IMR-90 (cell line): Measurements from ENCODE around the gene GMFB.

ENCODE experiments used
- CEBPB ChIP-seq: IDR thresholded peaks from 2 replicates; pipeline ENCODE4 v1.6.1; 2012; ENCODE audit warnings: low read depth, low read length, improper control_type of control experiment
- MAFK ChIP-seq: IDR thresholded peaks from 2 replicates; pipeline ENCODE4 v1.6.1; 2012; ENCODE audit warnings: low read depth, low read length, improper control_type of control experiment
- NFE2L2 ChIP-seq: fragments of 150-350 bp; IDR thresholded peaks from 2 replicates; pipeline ENCODE4 v1.6.1; 2016; ENCODE audit warnings: low read depth, mild to moderate bottlenecking, low read length
- POLR2A ChIP-seq: IDR thresholded peaks from 2 replicates; pipeline ENCODE4 v1.6.1; 2012; ENCODE audit warnings: mild to moderate bottlenecking, low read depth, low read length
- RFX5 ChIP-seq: IDR thresholded peaks from 2 replicates; pipeline ENCODE4 v1.8.0; 2012; ENCODE audit warnings: low read depth, mild to moderate bottlenecking, low read length, moderate library complexity
- TF ChIP-seq, protein P1 (sequence below): conservative IDR thresholded peaks from 2 replicates; pipeline ENCODE4 v1.5.1; 2012; ENCODE audit warnings: mild to moderate bottlenecking, low read depth, low read length, improper control_type of control experiment
- TF ChIP-seq, protein P2 (sequence below): fragments of 150-350 bp; IDR thresholded peaks from 2 replicates; pipeline ENCODE4 v1.6.1; 2016; ENCODE audit warnings: low read depth, mild to moderate bottlenecking, low read length, moderate library complexity, borderline replicate concordance

DNA sequence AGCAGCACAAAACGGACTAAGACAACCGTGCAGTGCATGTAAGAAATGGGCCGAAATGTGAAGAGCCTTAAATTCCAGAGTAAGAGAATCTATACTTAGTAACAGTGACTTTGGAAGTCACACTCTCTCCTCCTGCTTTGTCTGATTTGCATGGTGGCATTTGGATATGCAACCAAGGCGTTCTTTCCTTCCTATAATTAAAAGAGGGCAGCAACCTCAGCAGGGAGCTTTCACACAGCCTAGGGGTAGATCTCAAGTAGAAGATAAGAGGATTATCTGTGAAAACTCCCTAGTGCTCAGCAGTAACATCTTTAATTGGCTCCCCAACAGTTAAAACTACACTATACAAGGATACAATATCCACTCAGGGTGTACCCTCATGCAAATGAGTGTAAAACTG lies 16.5 kb downstream of the GMFB start:
- TF ChIP-seq, protein P1, sequence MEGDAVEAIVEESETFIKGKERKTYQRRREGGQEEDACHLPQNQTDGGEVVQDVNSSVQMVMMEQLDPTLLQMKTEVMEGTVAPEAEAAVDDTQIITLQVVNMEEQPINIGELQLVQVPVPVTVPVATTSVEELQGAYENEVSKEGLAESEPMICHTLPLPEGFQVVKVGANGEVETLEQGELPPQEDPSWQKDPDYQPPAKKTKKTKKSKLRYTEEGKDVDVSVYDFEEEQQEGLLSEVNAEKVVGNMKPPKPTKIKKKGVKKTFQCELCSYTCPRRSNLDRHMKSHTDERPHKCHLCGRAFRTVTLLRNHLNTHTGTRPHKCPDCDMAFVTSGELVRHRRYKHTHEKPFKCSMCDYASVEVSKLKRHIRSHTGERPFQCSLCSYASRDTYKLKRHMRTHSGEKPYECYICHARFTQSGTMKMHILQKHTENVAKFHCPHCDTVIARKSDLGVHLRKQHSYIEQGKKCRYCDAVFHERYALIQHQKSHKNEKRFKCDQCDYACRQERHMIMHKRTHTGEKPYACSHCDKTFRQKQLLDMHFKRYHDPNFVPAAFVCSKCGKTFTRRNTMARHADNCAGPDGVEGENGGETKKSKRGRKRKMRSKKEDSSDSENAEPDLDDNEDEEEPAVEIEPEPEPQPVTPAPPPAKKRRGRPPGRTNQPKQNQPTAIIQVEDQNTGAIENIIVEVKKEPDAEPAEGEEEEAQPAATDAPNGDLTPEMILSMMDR, result no peak
- TF ChIP-seq, protein P2, sequence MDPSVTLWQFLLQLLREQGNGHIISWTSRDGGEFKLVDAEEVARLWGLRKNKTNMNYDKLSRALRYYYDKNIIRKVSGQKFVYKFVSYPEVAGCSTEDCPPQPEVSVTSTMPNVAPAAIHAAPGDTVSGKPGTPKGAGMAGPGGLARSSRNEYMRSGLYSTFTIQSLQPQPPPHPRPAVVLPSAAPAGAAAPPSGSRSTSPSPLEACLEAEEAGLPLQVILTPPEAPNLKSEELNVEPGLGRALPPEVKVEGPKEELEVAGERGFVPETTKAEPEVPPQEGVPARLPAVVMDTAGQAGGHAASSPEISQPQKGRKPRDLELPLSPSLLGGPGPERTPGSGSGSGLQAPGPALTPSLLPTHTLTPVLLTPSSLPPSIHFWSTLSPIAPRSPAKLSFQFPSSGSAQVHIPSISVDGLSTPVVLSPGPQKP, result no peak
- no peak for TF ChIP-seq CEBPB
- TF ChIP-seq POLR2A, result no peak
- no peak for TF ChIP-seq RFX5
- no peak for TF ChIP-seq NFE2L2
- TF ChIP-seq MAFK, result no peak
